NCI-H748 (cell line): ENCODE measurements around the gene FAM174C.
A peak's percentile ranks its signal among the peaks of the same experiment; 100 is the strongest.

Source experiments
- DNase-seq: peaks from one replicate; lab custom pipeline; 2025; ENCODE audit not compliant: unreplicated experiment; lab: John Stamatoyannopoulos, UW

Gene FAM174C

DNA sequence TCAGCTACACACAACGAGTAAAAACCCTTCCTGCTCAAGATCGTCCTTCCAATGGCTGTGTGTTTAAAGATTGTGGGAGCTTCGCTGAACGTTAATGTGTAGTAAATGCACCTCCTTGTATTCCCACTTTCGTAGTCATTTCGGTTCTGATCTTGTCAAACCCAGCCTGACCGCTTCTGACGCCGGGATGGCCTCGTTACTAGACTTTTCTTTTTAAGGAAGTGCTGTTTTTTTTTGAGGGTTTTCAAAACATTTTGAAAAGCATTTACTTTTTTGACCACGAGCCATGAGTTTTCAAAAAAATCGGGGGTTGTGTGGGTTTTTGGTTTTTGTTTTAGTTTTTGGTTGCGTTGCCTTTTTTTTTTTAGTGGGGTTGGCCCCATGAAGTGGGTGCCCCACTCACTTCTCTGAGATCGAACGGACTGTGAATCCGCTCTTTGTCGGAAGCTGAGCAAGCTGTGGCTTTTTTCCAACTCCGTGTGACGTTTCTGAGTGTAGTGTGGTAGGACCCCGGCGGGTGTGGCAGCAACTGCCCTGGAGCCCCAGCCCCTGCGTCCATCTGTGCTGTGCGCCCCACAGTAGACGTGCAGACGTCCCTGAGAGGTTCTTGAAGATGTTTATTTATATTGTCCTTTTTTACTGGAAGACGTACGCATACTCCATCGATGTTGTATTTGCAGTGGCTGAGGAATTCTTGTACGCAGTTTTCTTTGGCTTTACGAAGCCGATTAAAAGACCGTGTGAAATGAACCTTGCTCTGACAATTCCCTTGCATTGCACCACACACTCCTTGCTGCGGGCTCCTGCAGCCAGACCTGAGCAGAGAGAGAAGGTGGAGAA lies 2.7 kb upstream of the FAM174C start:
- DNase-seq: no peak

DNA sequence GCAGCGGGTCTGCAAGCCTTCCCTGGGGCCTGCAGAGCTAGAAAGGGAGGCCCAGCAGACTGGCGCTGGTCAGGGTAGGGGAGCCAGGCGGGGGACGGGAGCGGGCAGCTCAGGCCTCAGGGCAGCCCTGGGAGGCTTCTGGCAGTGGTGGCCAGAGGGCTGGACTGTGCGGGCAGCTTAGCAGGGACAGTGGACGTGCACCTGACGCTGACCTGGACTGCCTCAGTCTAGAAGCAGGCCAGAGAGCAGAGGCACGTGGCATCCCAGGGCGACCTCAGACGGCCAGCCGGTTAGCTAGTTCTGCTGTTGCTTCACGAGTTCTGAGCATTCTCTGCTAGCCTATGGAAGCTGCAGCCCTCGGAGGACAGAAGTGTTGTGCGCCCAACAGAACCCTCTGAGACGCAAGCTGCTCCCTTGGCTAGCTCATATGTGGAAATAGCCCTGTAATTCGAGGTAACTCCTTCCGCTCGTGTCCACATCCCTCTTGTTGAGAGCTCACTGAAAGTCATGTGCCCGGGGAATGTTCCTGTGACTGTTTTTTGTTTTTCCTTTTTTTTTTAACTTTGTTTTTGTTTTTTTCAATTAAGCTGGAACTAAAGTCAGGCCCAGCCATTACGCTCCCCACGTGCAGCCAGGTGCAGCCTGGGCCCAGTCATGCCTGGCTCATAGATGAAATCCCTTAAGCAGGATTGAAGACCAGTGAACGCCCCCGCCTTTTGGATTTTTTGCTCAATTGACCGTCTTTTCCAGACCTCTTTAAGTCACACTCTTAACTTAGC lies 1.9 kb upstream of the FAM174C start:
- no peak for DNase-seq

DNA sequence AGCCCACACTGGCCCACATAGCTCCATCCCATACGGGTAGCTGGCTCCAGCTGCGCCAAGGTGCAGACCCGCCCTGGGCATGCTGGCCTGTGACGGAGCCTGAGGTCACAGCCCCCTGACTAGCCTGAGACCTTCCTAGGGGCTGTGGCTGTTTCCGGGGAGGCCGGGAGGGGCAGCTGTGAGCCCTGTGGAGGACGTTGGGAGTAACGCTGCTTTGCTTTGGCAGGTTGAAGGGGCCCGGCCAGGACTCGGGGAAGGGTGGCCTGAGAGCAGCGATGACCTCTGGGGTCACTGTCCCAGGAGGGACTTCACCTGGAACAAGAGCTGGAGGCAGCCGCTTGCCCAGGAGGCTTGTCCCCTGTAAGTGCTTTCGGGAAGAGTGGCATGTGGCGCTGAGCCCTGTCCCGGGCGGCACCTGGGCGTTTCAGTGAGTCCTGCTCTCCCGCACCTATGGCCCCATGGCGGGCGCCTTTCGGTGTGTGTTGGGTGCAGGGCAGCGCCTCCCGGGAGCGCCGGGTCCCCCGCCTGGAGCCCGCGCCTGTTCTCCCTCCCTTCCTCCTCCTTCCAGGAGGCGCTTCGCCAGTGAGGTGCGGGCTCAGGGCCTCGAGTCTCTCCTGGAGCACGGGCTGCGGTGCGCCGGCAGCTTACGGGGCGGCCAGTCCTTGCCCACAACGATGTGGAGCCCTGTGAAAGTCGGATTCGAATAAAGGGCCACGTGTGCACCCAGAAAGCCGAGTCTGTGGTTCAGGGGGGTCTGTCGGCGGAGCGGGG lies 1.1 kb upstream of the FAM174C start:
- DNase-seq: no peak

DNA sequence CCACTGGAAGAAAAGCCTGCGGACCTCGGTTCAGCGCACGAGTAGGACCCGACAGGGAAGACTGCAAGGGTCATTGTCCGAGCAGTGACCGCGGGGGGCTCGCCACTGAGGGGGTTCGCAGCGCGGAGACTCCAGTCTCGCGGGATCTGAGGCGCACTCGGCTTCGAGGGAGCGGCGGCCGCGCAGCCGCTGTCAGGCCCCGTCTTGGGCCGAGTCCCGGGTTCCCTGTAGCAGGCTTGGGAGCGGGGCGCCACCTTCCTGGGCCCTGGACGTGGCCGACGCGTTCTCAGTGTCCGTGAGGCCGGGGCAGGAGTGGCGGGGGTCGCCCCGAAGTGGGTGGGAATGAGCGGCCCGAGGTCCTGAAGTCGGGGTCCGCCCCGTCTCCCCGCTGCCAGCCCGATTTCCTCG lies 474 bp upstream of the FAM174C start:
- DNase-seq: peak; percentile 26

DNA sequence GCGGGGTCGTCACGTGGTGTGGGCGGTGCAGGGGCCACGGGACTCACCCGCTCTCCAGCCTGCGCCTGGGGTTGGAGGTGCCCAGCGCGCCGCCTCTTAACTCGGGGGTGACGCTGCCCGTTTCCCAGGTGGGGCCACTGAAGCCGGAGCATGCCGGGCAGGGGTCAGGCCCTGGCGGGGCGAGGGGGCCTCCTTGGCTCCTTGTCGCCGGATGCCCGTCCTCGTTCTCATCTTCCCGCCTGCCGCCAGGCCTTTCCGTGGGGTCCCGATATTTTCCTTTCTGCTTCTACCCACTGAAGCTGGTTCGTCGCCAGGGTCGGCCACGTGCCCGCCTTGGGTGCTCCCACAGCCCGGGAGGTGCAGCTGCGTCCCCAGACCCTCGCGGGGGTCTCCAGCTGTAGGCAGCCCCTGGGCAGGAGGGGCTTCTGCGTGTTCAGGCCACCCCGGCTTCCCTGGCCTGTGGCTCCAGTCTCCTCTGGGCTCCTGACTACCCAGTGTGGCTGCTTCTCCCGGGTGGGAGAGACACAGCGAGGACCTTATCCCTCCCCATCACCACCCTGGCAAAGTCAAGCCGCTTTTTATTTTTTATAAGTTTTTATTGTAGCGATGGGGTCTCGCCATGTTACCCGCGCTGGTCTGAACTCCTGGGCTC lies 772 bp downstream of the FAM174C start:
- DNase-seq: no peak

DNA sequence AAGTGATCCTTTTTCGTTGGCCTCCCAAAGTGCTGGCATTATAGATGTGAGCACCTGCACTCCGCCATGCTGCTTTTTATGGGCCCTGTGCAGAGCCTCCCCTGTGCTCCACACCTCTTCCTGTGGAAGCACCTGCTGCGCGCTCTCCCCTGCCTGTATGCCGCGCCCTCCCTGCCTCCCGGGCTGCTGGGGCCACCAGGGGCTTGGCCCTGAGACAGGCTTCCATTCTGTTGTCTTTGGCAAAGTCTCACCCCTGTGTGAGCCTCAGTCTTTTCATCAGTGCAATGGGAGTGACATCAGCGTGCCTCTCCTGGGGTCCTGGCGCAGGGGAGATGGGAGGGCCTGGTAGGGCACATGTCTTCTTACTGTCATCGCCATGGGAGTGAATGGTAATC lies 1.3 kb downstream of the FAM174C start:
- DNase-seq: peak; percentile 40

DNA sequence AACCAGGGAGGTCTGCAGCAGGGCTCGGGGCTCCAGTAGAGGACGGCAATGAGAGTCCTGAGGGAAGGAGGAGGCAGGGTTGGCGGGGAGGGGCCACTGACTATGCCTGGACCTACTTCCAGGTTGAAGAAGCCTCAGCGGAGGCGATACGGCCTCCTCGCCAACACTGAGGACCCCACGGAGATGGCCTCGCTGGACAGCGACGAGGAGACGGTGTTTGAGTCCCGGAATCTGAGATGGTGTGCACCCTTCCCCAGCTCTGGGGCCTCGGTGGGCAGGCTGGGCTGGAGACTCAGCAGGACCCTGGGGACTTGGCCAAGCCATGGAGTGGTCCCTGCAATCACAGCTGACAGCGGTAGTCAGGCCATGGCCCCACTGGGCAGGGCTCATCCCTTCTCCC lies 1.7 kb downstream of the FAM174C start:
- DNase-seq: no peak

DNA sequence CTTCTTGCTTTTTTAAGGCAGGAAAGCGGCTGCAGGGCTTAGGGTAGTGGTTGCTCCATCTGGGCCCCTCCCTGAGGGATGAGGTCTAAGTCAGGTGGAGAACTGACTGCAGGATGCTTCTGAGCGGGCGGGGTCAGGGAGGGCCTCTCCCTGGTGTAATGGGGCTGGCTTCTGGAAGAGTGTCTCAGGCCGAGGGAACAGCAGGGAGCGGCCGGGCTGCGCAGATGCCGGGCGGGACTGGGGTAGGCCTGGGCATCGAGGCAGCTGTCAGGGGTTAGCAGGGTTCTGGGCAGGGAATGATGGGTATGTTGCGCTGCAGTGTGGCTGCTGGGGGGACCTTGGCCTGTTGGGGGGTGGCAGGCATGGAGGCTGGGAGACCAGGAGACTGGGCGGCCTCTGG lies 2.7 kb downstream of the FAM174C start:
- DNase-seq: no peak

DNA sequence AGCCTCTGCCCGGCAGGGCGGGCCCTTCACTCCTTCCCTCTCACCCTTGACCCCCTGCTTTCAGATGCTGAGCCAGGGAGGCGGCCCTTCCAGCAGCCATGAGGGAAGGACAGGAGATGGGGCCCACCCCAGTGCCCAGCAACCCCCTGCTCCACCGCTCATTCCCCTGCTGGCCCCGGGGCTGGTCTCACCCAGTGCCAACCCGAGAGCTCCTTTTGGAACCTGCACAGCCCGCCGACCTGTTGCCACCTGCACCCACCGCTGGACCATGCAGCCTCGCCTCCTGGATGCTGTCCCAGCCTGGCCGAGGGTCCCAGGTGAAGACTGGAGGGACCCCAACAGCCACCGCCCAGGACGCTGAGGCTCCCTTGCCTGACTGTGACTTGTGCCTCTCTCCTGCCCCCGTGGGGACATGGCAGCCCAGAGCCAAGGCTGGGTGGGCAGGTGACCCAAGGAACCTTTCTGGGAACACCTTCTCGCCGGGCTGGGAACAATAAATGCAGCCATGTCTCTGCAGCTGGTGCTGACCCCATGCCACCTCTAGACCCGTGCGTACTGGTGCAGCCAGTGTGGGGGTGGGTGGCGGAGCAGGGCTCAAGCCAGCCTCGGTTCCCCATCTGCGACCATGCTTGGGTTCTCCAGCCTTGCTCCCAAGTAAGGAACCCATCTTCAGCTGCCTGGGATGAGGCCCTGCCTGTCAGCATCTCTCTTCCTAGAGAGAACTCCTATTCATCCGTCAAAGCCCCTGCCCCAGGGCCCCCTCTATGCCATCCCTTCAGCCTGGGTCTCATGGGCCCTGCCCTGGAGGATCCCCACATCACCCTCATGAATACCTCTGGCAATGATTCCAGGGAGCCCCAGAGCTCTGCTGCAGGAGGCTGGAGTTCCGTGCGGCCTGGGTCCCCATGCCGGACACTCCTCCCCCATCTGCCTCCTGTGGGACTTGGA lies 3.7 kb downstream of the FAM174C start:
- no peak for DNase-seq

DNA sequence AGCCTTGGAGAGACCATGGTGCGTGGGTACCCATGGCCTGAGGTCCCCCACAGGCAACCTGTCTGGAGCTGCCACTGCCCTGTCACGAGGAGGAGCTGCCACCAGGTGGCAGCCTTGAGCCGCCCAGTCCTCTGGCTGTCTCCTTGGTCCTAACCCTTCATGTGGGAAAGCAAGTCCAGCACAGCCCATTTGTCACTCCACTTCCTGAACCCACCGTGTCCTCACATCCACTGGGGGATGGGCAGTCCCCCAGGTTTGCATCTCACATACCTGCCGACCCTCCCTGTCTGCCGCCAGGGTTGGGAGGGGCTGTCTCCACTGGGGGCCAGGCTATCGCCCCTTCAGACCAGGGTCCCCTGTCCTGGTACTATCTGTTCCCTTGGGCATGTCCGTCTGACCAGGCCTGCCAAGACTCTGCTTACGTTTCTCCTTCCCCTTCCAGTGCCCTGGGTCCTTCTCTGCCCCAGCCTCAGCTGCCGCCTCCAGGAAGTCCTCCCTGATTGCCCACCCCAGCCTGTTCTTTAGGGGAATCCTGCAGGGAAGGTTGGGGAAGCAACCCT lies 4.5 kb downstream of the FAM174C start:
- peak; percentile 67 for DNase-seq

DNA sequence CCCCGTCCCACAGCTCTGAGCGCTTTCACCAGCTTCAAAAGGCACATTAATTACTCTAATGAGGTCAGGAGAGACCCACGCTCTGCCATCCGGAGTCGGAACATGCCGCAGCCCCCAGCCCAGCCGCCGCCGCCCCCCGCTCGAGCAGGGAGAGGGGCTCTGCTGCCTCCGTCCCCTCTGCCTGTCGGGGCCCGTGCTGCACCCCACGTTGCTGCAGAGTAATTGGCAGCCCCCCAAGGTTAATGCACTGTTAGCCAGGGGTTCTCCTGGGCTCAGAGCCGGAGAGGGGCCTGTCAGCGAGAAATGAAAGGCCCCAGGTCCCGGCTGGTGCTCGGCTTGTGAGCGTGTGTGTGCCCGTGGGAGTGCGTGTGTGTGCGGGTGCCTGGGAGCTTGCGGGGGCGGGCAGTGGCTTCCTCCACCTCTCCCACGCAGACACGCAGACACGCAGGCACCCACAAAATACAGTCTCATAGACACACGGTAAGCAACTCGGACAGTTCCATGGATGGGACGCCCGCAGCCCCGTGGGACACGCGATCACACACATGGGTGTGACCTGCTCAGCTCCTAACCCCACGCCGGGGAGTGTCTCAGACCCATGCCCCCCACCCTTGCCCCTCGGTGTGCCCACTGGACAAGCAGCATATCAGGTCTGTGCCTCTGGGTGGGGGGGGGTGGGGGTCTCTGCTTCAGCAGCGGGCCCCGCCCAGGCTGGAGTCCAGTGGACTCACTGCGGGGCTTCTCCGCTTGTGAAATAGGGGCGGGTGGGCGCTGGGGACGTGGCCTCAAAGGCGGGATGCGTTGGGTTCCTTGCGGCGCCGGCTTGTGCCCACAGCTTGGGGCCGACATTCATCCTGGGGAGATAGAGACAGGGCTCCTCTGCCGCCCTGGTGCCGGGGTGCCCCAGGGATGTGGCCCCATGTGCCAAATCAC lies 5.6 kb downstream of the FAM174C start:
- no peak for DNase-seq

DNA sequence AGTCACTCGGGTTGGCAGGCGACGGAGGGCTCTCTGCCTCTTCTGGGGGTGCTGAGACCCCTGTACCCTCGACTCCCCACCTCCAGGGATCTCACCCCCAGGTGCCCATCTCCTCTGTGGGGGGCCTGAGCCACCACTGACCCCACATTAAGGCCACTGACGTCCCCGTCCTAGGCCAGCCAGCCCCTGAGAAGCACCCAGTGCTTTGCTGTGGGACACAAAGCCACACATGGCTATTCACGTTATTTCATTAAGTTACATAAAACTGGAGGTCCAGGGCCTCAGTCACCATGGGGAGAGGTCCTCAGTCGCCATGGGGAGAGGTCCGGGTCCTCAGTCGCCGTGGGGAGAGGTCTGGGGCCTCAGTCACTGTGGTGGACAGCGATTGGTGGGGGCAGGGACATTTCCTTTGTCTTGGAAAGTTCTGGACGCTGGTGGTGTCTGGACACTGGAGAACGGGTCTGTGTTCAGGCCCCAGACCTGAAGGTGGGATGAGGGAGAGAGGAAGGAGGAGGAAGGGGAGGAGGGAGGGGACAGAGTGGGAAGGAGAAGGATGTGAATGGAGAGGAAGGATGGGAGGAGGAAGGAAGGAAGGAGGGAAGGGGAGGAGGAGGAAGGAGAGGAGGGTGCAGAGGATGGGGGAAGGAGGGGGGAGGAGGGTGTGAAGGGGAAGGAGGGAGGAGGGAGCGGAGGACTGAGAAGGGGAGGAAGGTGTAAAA lies 6.4 kb downstream of the FAM174C start:
- DNase-seq: no peak

DNA sequence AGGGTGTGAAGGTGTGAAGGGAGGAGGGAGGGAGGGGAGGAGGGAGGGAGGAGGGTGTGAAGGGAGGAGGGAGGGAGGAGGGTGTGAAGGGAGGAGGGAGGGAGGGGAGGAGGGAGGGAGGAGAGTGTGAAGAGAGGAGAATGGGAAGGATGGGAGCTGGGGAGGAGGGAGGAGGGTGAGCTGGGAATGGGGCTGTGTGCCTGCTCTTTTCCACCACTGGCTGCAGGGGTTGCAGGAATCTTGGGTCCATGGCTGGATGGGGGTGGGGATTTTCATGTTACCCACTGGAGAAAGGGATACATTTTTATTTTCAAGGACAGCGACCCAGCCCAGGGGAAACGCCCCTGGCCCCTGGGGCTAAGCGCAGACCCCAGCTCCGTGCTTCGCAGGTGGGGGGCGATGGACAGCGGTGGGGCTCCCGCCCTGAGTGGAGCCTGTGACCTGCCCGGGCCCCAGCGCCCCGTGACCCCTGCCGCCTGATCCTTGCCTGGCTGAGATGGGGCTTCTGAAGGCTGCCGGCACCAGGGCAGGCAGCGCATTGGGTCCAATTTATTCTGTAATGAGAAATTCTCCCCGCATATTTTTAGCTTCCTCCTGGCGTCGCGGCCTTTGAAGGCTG lies 7.4 kb downstream of the FAM174C start:
- DNase-seq: no peak

DNA sequence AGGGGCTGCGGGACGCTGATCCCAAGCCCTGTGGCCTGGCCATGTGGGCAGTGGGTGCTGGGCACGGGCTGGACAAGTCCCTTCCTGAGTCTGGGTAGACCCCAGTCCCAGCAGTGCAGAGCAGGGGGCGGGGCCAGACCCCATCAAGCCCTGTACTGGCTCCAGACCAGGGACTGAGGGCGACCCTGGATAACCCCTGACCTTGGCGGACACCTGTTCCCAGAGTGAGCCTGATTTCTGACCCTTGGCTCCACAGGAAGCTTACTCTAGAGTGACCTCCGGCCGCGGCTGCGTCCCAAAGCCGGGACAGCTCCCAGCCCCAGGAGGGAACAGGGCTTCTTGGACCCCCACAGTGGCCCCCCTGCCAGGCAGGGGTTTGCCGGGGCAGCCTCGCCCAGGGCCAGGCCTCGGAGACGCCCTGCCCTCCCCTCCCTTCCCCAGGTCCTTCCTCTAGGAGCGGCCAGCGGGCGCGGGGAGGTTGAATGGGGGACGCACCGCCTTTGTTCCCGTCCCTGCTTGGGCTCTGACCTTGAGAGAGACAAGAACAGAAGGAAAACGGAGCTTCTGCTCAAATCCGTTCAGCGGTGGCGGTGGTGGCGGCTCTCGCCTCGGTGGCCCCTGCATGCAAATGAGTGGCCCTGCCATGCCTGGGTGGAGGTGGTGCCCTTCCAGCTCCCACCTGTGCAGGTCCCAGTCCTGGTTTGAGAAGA lies 8.0 kb downstream of the FAM174C start:
- no peak for DNase-seq

DNA sequence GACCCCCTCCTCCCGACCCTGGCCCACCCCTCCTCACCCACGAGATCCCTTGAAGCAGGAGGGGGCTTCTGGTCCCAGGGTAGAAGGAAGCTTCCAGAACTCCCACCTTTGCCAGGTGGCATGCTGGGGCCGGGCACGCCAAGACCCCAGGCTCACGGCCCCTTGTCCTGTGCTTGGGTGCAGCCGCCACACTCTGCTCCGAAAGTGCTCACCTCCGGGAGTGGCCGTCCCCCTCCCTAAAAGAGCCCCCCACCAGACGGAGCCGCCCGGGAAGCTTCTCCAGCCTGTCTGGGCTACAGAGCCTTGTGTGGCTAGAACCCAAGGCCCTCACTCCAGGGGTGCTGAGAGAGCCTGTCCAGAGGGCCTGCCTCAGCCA lies 8.6 kb downstream of the FAM174C start:
- DNase-seq: no peak

DNA sequence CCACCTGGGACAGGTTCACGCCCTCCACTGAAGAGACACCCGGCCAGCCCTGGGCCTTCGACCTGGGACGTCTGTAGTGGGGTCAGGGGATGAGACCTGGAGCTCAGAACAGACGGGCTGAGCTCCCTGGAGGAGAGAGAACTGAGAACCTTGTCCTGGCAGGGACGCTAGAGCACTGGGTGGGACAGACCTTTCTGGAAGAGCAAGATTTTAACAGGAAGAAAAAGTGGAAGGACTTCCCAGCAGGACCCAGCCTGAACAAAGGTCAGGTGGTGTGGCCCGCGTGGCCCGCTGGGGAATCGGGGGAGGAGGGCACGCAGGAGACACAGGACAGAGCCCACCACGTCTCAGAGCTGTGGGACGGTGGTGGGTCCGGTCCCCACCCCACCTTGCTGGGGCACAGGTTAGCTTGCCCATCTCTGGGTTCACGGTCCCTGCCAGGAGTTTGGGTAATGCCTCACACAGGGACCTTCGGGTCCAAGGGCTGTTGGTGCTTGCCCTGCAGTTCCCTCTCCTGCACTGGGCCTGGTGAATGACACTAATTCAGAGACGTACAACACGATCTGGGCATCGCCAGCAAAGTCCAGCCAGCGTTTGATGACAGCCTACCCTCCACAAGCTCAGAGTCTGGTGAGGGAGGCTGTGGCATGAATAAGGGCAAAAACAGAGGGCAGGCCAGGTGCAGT lies 9.1 kb downstream of the FAM174C start:
- DNase-seq: no peak
